OCI-LY3 (cell line): ENCODE data around the gene RNF169.

Experiments used
- H2AFZ ChIP-seq: fragments of 200-600, 300-600 bp; shearing (Covaris generic); 2 replicates; pipeline ENCODE4 v1.6.0; 2014; ENCODE audit warnings: antibody characterized with exemption, low read depth, low read length
- H3K27ac ChIP-seq: fragments of 200-600, 300-600 bp; sonication (generic); 2 replicates; pipeline ENCODE4 v1.5.1; 2014; ENCODE audit warnings: mild to moderate bottlenecking, low read length, moderate library complexity, mixed read lengths
- H3K27me3 ChIP-seq: fragments of 200-600, 300-600 bp; sonication (generic); 2 replicates; pipeline ENCODE4 v1.6.1; 2014; ENCODE audit warnings: low read depth, low read length, mixed read lengths
- H3K36me3 ChIP-seq: fragments of 200-600, 300-600 bp; sonication (generic); replicated peaks from 2 replicates; pipeline ENCODE3; 2014; ENCODE audit warnings: low read depth, low read length, mixed read lengths
- H3K4me1 ChIP-seq: fragments of 300-600, 200-600 bp; sonication (generic); 2 replicates; pipeline ENCODE4 v1.6.1; 2014; ENCODE audit warnings: low read length, mixed read lengths
- H3K4me2 ChIP-seq: fragments of 200-600, 300-600 bp; sonication (generic); 2 replicates; pipeline ENCODE4 v1.6.1; 2014; ENCODE audit warnings: low read length, mixed read lengths
- H3K4me3 ChIP-seq: fragments of 300-600, 200-600 bp; sonication (generic); 2 replicates; pipeline ENCODE4 v1.5.1; 2014; ENCODE audit warnings: antibody characterized with exemption, mild to moderate bottlenecking, low read length, moderate library complexity
- H3K79me2 ChIP-seq: fragments of 300-600, 200-600 bp; shearing (Covaris generic); 2 replicates; pipeline ENCODE4 v1.6.1; 2014; ENCODE audit warnings: mild to moderate bottlenecking, low read length, mixed read lengths
- H3K9ac ChIP-seq: fragments of 300-600, 200-600 bp; shearing (Covaris generic); 2 replicates; pipeline ENCODE4 v1.6.0; 2014; ENCODE audit warnings: mild to moderate bottlenecking, low read length, moderate library complexity
- H3K9me3 ChIP-seq: fragments of 200-600, 300-600 bp; shearing (Covaris generic); 2 replicates; pipeline ENCODE4 v1.6.1; 2014; ENCODE audit warnings: low read length, mixed read lengths; ENCODE audit not compliant: insufficient read depth
- H4K20me1 ChIP-seq: fragments of 200-600, 300-600 bp; sonication (generic); 2 replicates; pipeline ENCODE4 v1.6.1; 2016; ENCODE audit warnings: low read length, mixed read lengths; ENCODE audit not compliant: insufficient read depth
- CTCF ChIP-seq: fragments of 200-600, 300-600 bp; sonication (generic); IDR thresholded peaks from 2 replicates; pipeline ENCODE4 v1.5.1; 2014; ENCODE audit warnings: antibody characterized with exemption, low read length, low read depth
- EZH2phosphoT487 ChIP-seq: fragments of 200-600 bp; shearing (Covaris generic); IDR thresholded peaks from 2 replicates; pipeline ENCODE4 v1.6.1; 2018; ENCODE audit warnings: antibody characterized with exemption, mixed run types, low read depth

Gene RNF169

GRCh38 chr11:74816664-74817063 lies 68.0 kb downstream of the RNF169 start:
- no peak overlapping the region for H3K27ac ChIP-seq
- no peak for TF ChIP-seq CTCF
- TF ChIP-seq EZH2phosphoT487, result no peak
- H3K79me2 ChIP-seq, result no peaks in the 10 kb centered on the region
- no peaks in the 10 kb centered on the region for H4K20me1 ChIP-seq
- H2AFZ ChIP-seq, result no peak overlapping the region
- H3K9me3 ChIP-seq, result no peaks in the 10 kb centered on the region
- no peak overlapping the region for H3K4me2 ChIP-seq
- H3K4me3 ChIP-seq, result no peak overlapping the region
- H3K36me3 ChIP-seq, result peaks cover 28% of the 10 kb centered on the region
- H3K27me3 ChIP-seq, result no peaks in the 10 kb centered on the region
- H3K4me1 ChIP-seq, result no peaks in the 10 kb centered on the region
- no peak overlapping the region for H3K9ac ChIP-seq

- no peaks in the 10 kb centered on the region for H4K20me1 ChIP-seq
- H3K27me3 ChIP-seq, result no peaks in the 10 kb centered on the region
- H3K4me3 ChIP-seq, result no peak overlapping the region
- no peak for TF ChIP-seq EZH2phosphoT487
- no peak for TF ChIP-seq CTCF
- no peaks in the 10 kb centered on the region for H3K4me1 ChIP-seq
- no peak overlapping the region for H2AFZ ChIP-seq
- no peaks in the 10 kb centered on the region for H3K79me2 ChIP-seq
- H3K36me3 ChIP-seq, result peaks cover 41% of the 10 kb centered on the region
- no peak overlapping the region for H3K27ac ChIP-seq
- H3K4me2 ChIP-seq, result no peak overlapping the region
- no peak overlapping the region for H3K9ac ChIP-seq
- no peaks in the 10 kb centered on the region for H3K9me3 ChIP-seq
Observed at GRCh38 chr11:74818283-74818946, 69.8 kb downstream of the RNF169 start.

- Histone ChIP-seq H3K27ac (no peak overlapping the region), H3K4me1 (no peaks in the 10 kb centered on the region), H3K4me3 (no peak overlapping the region), H3K4me2 (no peak overlapping the region), H3K27me3 (no peaks in the 10 kb centered on the region), H3K79me2 (no peaks in the 10 kb centered on the region), H2AFZ (no peak overlapping the region), H3K9ac (no peak overlapping the region), H3K9me3 (peaks cover 5% of the 10 kb centered on the region; the same call in 1 of the 2 replicates), H4K20me1 (no peaks in the 10 kb centered on the region), H3K36me3 (peaks cover 51% of the 10 kb centered on the region)
- TF ChIP-seq EZH2phosphoT487, result no peak
- TF ChIP-seq CTCF, result no peak
Observed at GRCh38 chr11:74819400-74819799, 70.8 kb downstream of the RNF169 start.

- Histone ChIP-seq H3K27ac (no peak overlapping the region), H4K20me1 (no peaks in the 10 kb centered on the region), H3K9ac (no peak overlapping the region), H3K4me1 (no peaks in the 10 kb centered on the region), H3K4me2 (no peak overlapping the region), H3K27me3 (no peaks in the 10 kb centered on the region), H3K9me3 (peaks cover 10% of the 10 kb centered on the region; the same call in 1 of the 2 replicates), H3K36me3 (peaks cover 62% of the 10 kb centered on the region), H3K4me3 (no peak overlapping the region), H3K79me2 (no peaks in the 10 kb centered on the region), H2AFZ (no peak overlapping the region)
- TF ChIP-seq CTCF, result no peak
- no peak for TF ChIP-seq EZH2phosphoT487
Observed at GRCh38 chr11:74820763-74821162, 72.1 kb downstream of the RNF169 start.
